HEK293T (cell line): ENCODE data around the gene FBXL17.

ENCODE experiments used
- BHLHE40 ChIP-seq: fragments of 450-650 bp; IDR thresholded peaks from 2 replicates; pipeline ENCODE4 v1.6.1; 2016; ENCODE audit warnings: mild to moderate bottlenecking, moderate library complexity, borderline replicate concordance
- NFRKB ChIP-seq: fragments of 450-650 bp; IDR thresholded peaks from 2 replicates; pipeline ENCODE4 v1.6.1; 2016; ENCODE audit warnings: mild to moderate bottlenecking, moderate library complexity
- SP1 ChIP-seq: fragments of 450-650 bp; IDR thresholded peaks from 2 replicates; pipeline ENCODE4 v1.6.1; 2017
- ZNF384 ChIP-seq: fragments of 450-650 bp; IDR thresholded peaks from 2 replicates; pipeline ENCODE4 v1.6.1; 2016

GRCh38 chr5:108024986-108025385 lies 356.9 kb downstream of the FBXL17 start:
- TF ChIP-seq SP1 (no peak), ZNF384 (no peak), NFRKB (no peak), BHLHE40 (no peak)
